ENCODE results near the gene LRRN3. TPM values are rescaled to one million over a fixed set of nuclear protein-coding genes. Genes with fewer than 3 reads are reported as not detected.

LRRN3 gene
- total RNA-seq, 1 experiment from 2014 or later: not detected

DNA sequence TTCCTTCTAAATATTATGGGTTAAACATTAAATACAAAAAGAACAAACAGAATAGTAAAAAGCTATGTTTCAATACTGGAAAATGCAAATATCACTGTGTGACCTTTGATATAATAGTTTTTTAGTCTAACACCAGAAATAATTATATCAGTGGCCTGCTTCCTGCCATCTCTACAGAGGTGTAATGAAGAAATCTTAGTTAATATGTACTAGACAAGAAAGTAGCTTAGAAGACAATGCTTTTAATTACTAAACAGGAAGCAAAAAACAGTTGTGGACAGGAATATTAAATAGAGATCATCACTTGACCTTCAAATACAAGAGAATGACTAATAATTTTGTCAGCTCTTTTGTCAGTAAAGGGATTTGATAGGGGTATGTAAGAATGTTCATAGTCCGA is 47.4 kb upstream of the LRRN3 start:
- TF ChIP-seq, protein P1, sequence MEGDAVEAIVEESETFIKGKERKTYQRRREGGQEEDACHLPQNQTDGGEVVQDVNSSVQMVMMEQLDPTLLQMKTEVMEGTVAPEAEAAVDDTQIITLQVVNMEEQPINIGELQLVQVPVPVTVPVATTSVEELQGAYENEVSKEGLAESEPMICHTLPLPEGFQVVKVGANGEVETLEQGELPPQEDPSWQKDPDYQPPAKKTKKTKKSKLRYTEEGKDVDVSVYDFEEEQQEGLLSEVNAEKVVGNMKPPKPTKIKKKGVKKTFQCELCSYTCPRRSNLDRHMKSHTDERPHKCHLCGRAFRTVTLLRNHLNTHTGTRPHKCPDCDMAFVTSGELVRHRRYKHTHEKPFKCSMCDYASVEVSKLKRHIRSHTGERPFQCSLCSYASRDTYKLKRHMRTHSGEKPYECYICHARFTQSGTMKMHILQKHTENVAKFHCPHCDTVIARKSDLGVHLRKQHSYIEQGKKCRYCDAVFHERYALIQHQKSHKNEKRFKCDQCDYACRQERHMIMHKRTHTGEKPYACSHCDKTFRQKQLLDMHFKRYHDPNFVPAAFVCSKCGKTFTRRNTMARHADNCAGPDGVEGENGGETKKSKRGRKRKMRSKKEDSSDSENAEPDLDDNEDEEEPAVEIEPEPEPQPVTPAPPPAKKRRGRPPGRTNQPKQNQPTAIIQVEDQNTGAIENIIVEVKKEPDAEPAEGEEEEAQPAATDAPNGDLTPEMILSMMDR (conservative IDR thresholded peaks at IDR 0.05; ENCODE audit: low read depth, low read length): no peak
- TF ChIP-seq EZH2phosphoT487 (IDR thresholded peaks at IDR 0.05; ENCODE audit: borderline replicate concordance, low read length) (no peak), EZH2 (IDR thresholded peaks at IDR 0.05; ENCODE audit: low read length, unreplicated experiment) (no peak)
- BruUV-seq (replicated peaks): no TSS peak
- H2AFZ ChIP-seq (ENCODE audit: low read length): no peak overlapping the region

DNA sequence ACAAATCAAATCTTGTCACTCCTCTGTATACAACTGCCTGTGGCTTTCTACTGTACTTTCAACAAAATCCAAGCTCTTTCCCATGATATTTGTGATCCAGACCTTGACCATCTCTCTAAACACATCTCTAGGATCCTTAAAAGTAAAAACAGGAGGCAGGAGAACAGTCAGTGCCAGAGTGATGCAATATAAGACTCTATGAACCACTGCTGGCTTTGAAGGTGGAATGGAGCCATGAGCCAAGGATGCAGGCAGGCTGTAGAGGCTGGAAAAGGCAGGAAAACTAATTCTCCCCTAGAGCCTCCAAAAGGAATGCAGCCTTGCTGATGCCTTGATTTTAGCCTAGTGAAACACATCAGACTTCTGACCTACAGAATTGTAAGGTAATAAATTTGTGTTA is 45.5 kb upstream of the LRRN3 start:
- intact Hi-C loops (cut with micrococcal nuclease): no loop called here
- H4K20me1 ChIP-seq (ENCODE audit: low read length): no peaks in the 10 kb centered on the region
- ATAC-seq: no peak
- no peak overlapping the region for H3K4me3 ChIP-seq (ENCODE audit: low read length)
- TF ChIP-seq, protein P1 (conservative IDR thresholded peaks at IDR 0.05; ENCODE audit: low read depth, low read length): no peak
- no peak for TF ChIP-seq EZH2 (IDR thresholded peaks at IDR 0.05; ENCODE audit: low read length, unreplicated experiment)
- no peak for TF ChIP-seq EZH2phosphoT487 (IDR thresholded peaks at IDR 0.05; ENCODE audit: borderline replicate concordance, low read length)
- no peak overlapping the region for H3K4me2 ChIP-seq (ENCODE audit: low read length)
- H3K79me2 ChIP-seq (ENCODE audit: low read length): no peaks in the 10 kb centered on the region
- H3K27me3 ChIP-seq (ENCODE audit: low read length): no peaks in the 10 kb centered on the region
- no peaks in the 10 kb centered on the region for H3K9me2 ChIP-seq (replicated peaks; ENCODE audit: low read length)
- H3K36me3 ChIP-seq (ENCODE audit: low read depth, low read length): no peaks in the 10 kb centered on the region
- no TSS peak for BruUV-seq (replicated peaks)
- H3K4me1 ChIP-seq (ENCODE audit: insufficient read depth, low read length): no peaks in the 10 kb centered on the region
- no peaks in the 10 kb centered on the region for H3K9me3 ChIP-seq (ENCODE audit: low read length)
- ChIA-PET POLR2A (ENCODE audit: unreplicated experiment) (no interaction called here), CTCF (no interaction called here)
- H3K9ac ChIP-seq (ENCODE audit: low read length): no peak overlapping the region
- no peak for DNase-seq
- H2AFZ ChIP-seq (ENCODE audit: low read length): no peak overlapping the region
- no peaks in the 10 kb centered on the region for H3F3A ChIP-seq (ENCODE audit: low read length, unreplicated experiment)
- H3K27ac ChIP-seq (ENCODE audit: low read length): no peak overlapping the region

More for the DNA sequence above, 47.4 kb upstream of the LRRN3 start:
- intact Hi-C loops (cut with micrococcal nuclease): no loop called here
- CTCF ChIA-PET: no interaction called here
- H3K4me2 ChIP-seq (ENCODE audit: low read length): no peak overlapping the region
- no peaks in the 10 kb centered on the region for H3K79me2 ChIP-seq (ENCODE audit: low read length)
- H3F3A ChIP-seq (ENCODE audit: low read length, unreplicated experiment): no peaks in the 10 kb centered on the region
- H3K4me3 ChIP-seq (ENCODE audit: low read length): no peak overlapping the region
- no peaks in the 10 kb centered on the region for H3K27me3 ChIP-seq (ENCODE audit: low read length)
- H3K4me1 ChIP-seq (ENCODE audit: insufficient read depth, low read length): no peaks in the 10 kb centered on the region
- no peaks in the 10 kb centered on the region for H3K9me2 ChIP-seq (replicated peaks; ENCODE audit: low read length)
- H3K9me3 ChIP-seq (ENCODE audit: low read length): no peaks in the 10 kb centered on the region
- no peak for DNase-seq
- no peak overlapping the region for H3K9ac ChIP-seq (ENCODE audit: low read length)
- no peaks in the 10 kb centered on the region for H3K36me3 ChIP-seq (ENCODE audit: low read depth, low read length)
- POLR2A ChIA-PET (ENCODE audit: unreplicated experiment): no interaction called here
- H3K27ac ChIP-seq (ENCODE audit: low read length): no peak overlapping the region
- no peaks in the 10 kb centered on the region for H4K20me1 ChIP-seq (ENCODE audit: low read length)
- ATAC-seq: no peak

DNA sequence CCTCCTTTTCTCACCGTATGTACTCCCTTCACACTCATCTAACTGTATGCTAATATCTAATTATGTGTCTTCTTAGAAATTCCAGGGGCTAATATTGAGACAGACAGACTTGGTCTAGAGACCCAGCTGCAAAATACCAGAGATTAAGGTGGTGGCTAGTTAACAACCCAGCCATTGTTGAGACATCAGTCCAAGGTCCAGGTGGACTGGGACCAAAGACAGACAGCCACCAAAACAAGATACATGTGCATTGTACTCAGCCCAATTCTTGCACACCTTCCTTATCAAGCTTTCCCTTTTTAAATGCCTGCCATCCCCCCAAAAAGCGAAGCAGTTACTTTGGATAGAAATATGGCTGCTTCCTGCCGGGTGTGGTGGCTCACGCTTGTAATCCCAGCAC is 43.3 kb upstream of the LRRN3 start:
- Histone ChIP-seq H4K20me1 (ENCODE audit: low read length) (no peaks in the 10 kb centered on the region), H3F3A (ENCODE audit: low read length, unreplicated experiment) (no peaks in the 10 kb centered on the region), H3K9ac (ENCODE audit: low read length) (no peak overlapping the region), H3K4me1 (ENCODE audit: insufficient read depth, low read length) (no peaks in the 10 kb centered on the region), H3K9me3 (ENCODE audit: low read length) (no peaks in the 10 kb centered on the region), H2AFZ (ENCODE audit: low read length) (no peak overlapping the region), H3K27me3 (ENCODE audit: low read length) (no peaks in the 10 kb centered on the region), H3K4me2 (ENCODE audit: low read length) (no peak overlapping the region), H3K9me2 (replicated peaks; ENCODE audit: low read length) (no peaks in the 10 kb centered on the region), H3K27ac (ENCODE audit: low read length) (no peak overlapping the region), H3K4me3 (ENCODE audit: low read length) (no peak overlapping the region), H3K79me2 (ENCODE audit: low read length) (no peaks in the 10 kb centered on the region), H3K36me3 (ENCODE audit: low read depth, low read length) (no peaks in the 10 kb centered on the region)
- ChIA-PET CTCF (no interaction called here), POLR2A (ENCODE audit: unreplicated experiment) (interaction anchor here (0.6 kb wide), 1 partner anchor 29 kb away, joined by 4 read pairs; no protein-coding TSS in a partner anchor)
- intact Hi-C loops (cut with micrococcal nuclease): no loop called here
- ATAC-seq (no peak), DNase-seq (no peak)
- no peak for TF ChIP-seq EZH2phosphoT487 (IDR thresholded peaks at IDR 0.05; ENCODE audit: borderline replicate concordance, low read length)
- TF ChIP-seq EZH2 (IDR thresholded peaks at IDR 0.05; ENCODE audit: low read length, unreplicated experiment): no peak
- TF ChIP-seq, protein P1 (conservative IDR thresholded peaks at IDR 0.05; ENCODE audit: low read depth, low read length): no peak
- BruUV-seq (replicated peaks): no TSS peak

Measured in PC-3 (cell line).